ENCODE measurements around the gene RBMS3.

GRCh38 chr3:29497282-29497681, 216.4 kb downstream of the RBMS3 start:
- TF ChIP-seq CTCF (IDR thresholded peaks at IDR 0.05) (no peak), POLR2A (IDR thresholded peaks at IDR 0.05) (no peak)
